Activated CD8-positive, alpha-beta memory T cell treated with anti-CD3 and anti-CD28 coated beads, Interleukin-2, amount 50 U/mL, for 24 hours (primary cell): ENCODE results near the gene PAN3.
"Not testable (repeated sequence)": the region's sequence is repeated elsewhere in the genome, so short reads cannot be mapped to it uniquely, and the experiment has no call there.

Source experiments
- DNase-seq: peaks from one replicate; pipeline ENCODE4 v3.0.0-alpha.2; 2020; ENCODE audit errors: extremely low read depth

PAN3 gene

DNA sequence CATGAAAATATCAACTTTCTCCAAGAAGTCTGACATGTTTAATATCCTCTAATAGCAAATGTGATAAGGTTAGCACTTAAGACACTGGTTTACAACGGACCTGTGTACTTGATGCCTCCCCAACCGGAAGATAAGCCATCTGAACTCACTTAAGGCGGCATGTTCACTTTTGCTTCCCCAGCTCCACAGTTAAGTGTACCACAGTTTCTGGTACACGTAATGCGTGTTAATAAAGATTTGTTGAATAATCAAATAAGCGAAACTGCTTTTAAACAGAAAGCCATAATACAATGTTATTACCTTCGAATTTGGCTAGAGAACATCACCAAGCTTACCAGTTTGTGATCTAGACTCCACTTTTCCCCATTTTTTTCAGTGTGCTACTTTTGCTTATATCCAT, 1.4 kb upstream of the PAN3 start:
- no peak for DNase-seq

DNA sequence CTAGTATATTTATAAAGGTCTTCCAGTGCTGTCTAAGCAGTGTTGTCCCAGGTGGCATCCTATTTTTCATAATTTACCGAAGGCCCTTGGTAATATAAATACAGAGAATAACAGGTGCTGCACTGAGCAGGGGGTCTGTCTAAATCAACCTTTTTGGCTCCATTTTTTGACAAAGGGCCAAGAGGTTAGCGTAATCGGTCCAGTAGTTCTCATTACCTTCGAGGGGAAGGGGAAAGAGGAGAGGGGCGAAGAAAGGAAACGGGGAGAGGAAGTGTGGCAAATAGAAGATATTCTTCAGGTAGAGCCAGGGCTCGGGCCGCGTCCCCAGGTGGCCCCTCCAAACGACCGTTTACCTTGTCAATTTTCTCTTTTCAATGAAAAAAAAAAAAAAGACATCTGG, 749 bp upstream of the PAN3 start:
- no peak for DNase-seq

GRCh38 chr13:28138756-28139470, 568 bp downstream of the PAN3 start:
- DNase-seq: peak; percentile 81

DNA sequence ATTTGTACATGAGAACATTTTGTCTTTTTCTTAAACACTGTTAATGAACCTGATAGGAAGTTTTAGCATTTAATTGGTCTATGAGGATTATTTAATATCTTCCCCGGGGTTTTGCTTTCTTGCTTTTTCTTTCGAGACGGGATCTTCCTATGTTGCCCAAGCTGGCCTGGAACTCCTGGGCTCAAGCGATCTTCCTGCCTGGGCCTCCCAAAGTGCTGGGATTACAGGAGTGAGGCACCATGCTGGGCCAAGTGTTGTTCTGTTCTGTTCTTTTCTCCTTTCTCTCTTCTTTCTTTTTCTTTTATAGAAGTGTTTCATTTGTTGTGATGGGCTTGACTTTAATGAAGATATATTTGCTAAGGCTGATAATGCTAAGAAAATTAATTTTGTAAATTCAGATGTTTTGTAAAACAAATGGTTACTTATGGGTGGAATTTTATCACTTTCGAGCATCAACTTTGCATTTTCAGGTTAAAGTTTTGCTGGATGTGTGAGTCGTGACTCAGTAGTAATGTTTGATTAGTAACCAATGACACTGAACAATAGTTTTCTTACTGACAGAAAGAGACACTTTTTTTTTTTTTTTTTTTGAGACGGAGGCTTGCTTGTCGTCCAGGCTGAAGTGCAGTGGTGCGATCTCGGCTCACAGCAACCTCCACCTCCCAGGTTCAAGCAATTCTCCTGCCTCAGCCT, 2.2 kb downstream of the PAN3 start:
- DNase-seq: no peak

GRCh38 chr13:28141542-28141941, 3.2 kb downstream of the PAN3 start:
- not testable (repeated sequence) for DNase-seq

DNA sequence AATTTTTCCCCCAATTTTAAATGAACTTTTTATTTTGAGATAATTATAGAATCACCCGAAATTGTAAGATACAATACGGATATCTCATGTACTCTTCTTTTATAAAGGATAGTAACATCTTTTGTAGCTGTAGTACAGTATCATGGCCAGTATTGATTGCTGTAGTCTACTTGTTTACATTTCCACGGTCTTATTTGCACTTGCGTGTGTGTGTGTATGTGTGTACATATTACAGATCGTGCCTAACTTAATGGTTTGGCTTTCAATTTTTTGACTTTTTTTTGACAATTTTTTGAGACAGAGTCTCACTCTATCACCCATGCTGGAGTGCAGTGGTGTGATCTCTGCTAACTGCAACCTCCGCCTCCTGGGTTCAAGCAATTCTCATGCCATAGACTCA, 6.7 kb downstream of the PAN3 start:
- no peak for DNase-seq

DNA sequence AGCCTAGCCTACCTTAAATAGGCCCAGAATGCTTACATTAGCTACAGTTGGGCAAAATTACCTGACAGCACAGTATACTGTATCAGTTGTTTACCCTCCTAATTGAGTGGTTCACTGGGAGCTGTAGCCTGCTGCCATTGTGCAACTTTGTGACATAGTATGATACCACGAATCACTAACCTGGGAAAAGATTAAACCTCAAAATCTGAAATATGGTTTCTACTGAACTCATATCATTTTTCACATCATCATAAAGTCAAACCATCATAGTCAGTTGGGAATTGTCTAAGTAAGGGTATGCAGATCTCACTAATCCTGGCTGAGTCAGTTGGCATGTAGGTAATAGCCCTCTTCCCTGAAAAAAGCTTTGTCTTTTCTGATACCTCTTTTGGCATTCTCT, 9.2 kb downstream of the PAN3 start:
- DNase-seq: no peak

GRCh38 chr13:28159057-28159456, 20.7 kb downstream of the PAN3 start:
- no peak for DNase-seq

DNA sequence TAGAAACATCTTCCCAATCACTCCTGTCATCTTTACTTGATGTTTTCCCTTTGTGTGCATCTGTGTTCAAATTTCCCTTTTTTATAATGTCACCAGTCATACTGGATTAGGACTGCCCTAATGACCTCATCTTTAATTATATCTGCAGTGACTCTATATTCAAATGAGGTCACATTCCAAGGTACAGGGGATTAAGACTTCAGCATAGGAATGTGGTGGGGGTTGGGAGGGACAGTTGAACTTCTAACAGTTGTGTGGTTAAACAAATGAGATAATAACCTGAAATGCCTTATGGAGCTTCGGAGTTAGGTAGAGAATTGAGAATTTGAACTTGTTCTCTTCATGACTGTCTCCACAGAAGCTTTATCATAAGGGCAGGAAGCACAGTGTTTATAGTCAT, 23.0 kb downstream of the PAN3 start:
- DNase-seq: no peak

- DNase-seq: no peak
These were observed 25.2 kb downstream of the PAN3 start for GRCh38 chr13:28163587-28163986.

GRCh38 chr13:28166257-28166656, 27.9 kb downstream of the PAN3 start:
- DNase-seq: no peak

DNA sequence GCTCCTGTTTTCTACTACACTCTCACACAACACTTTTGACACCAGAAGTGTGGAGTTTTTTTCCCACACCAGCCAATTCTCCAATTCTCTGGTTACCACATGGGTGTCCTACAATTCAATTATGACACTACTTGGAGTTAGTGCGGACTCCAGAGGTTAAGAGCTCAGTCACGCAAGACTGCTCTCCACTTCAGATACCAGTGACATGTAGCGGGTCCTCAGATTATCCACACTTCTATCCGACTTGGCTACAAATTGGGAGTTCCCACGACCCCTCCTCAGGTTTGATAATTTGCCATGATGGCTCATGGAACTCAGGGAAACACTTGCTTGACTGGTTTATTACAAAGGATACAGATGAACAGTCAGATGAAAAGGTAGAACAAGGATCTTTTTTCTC, 32.9 kb downstream of the PAN3 start:
- DNase-seq: no peak

- no peak for DNase-seq
These were observed 34.6 kb downstream of the PAN3 start for GRCh38 chr13:28172947-28173346.

- no peak for DNase-seq
These were observed 35.4 kb downstream of the PAN3 start for GRCh38 chr13:28173793-28174192.

DNA sequence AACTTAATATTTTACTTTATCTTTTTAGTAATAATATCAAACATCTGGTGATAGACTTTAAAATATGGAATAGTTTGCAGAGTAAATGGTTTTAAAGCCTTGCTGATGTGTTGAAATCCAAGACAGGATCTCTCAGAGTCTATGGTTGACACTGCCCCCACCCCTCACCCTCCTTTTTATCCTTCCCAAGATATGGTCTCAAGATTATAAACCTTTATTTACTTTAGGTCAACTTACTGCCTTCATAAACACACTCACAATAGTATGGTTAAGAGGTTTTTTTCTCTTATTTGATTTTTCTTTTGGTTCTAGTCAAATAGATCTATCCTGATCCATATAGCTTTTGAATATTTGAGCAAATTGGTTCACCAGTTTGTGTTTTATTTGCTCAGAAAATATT, 39.0 kb downstream of the PAN3 start:
- no peak for DNase-seq

DNA sequence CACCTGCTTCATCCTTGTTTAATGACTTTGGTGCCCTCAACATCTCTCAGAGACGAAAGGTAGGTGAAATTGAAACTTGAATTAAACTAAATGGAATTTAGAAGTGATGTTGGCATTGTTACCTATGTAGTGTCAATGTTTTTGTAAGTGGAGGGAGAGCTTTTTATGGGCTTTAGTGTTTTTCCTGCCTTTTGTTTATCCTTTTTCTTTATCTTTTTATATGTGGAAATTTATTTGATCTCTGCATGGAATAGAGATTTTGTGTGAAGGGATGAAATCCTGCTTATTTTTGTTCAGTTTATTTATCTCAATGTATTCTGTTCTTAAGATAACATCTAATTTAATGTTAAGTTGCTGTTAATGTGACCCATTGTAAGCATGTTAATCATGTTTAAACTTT, 39.5 kb downstream of the PAN3 start:
- DNase-seq: no peak

DNA sequence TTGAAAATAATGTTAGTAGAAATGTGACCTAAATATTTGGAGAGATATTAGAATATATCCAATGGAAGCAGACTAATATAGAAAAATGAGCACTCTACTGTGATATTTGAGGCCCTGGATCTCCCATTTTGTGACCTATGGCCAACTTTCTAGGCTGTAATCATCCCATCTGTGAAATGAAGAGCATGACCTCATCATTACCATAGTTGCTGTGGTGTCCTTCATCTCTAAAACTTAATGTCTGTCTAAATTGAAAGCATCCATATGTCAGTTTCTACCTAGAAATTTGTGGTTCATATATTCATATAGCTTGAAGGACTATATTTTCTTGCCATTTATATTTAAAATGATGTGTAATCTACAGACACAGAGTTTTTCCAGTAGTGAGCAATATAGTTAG, 41.6 kb downstream of the PAN3 start:
- no peak for DNase-seq

GRCh38 chr13:28181413-28181812, 43.1 kb downstream of the PAN3 start:
- no peak for DNase-seq

DNA sequence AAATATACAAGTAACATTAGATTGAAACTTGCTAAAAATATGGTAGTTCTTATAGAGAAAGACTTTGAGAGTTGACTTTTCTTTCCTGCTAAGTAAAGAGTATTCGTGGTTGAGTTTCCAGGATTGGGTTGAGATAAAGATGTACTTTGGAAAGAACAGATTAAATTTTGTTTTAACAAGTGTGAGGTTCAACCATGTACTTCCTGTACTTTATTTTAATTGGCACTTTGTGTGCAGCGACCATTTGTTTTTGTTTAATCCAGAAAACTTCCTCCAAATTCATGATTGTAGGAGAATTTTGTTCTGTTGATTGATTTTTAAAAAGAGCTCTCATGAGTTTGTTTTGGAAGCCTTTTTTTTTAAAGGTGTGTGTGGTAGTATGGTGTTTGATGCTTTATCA, 46.9 kb downstream of the PAN3 start:
- no peak for DNase-seq

DNA sequence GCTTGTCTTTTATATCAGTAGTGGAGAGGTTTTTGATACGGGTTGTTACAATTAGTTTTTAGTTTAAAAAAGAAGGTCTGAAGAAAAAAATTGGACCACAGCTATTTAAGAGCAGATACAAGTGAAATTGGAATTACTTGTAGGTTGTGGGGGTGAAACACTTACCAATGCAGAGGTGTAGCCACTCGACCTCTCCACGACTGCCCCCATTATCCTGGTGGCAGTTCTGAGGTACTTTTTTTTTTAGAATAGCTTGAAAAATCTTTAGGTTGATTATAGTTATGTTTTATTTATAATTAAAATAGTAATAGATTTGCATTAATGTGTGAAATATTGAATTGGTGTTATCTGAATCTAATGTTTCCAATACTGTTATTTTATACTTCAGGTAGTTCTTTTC, 60.7 kb downstream of the PAN3 start:
- no peak for DNase-seq

DNA sequence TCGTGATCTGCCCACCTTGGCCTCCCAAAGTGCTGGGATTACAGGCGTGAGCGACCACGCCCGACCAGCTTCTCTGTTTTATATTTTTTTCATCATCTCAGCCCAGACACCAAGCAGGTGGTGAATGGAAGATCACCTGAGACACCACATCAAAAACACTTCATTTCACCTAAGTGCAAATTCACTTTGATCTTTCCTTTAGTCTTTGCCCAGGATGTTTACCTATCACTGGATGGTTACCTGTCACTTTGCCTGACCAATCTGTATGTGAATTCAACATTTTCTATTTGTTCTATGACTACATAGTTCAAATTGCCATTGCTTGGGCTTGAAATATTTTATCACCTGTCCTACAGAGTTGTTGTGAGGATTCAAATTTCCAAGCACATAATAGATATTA, 65.7 kb downstream of the PAN3 start:
- no peak for DNase-seq

GRCh38 chr13:28204690-28205443, 66.5 kb downstream of the PAN3 start:
- no peak for DNase-seq

- no peak for DNase-seq
These were observed 80.3 kb downstream of the PAN3 start for GRCh38 chr13:28218679-28219078.
